Islet precursor cell (in vitro differentiated cells): Measurements from ENCODE around the gene EMILIN1.

Source experiments
- DNase-seq: peaks from one replicate; pipeline ENCODE4 v3.0.0-alpha.2; 2018

EMILIN1 gene

GRCh38 chr2:27081984-27082772 is 3.8 kb downstream of the EMILIN1 start:
- no peak for DNase-seq

- no peak for DNase-seq
Observed at GRCh38 chr2:27082773-27083409, 4.5 kb downstream of the EMILIN1 start.

GRCh38 chr2:27083410-27084296 is 5.2 kb downstream of the EMILIN1 start:
- no peak for DNase-seq

- DNase-seq: no peak
Observed at GRCh38 chr2:27084297-27085061, 6.1 kb downstream of the EMILIN1 start.

GRCh38 chr2:27085062-27085672 is 6.8 kb downstream of the EMILIN1 start:
- DNase-seq: no peak

- DNase-seq: peak; percentile 85
Observed at GRCh38 chr2:27085673-27086089, 7.3 kb downstream of the EMILIN1 start.

- peak; percentile 98 for DNase-seq
Observed at GRCh38 chr2:27086090-27086723, 7.8 kb downstream of the EMILIN1 start.

- DNase-seq: no peak
Observed at GRCh38 chr2:27086724-27087593, 8.5 kb downstream of the EMILIN1 start, which contains the start of gene KHK. TSS of gene KHK (plus strand) at chr2:27086772. CDS start at chr2:27087260, 488 bp downstream.

GRCh38 chr2:27087823-27088410 is 9.5 kb downstream of the EMILIN1 start:
- DNase-seq: no peak

- DNase-seq: no peak
Observed at GRCh38 chr2:27088634-27089033, 10.2 kb downstream of the EMILIN1 start.

GRCh38 chr2:27089111-27089954 is 10.9 kb downstream of the EMILIN1 start:
- no peak for DNase-seq

- no peak for DNase-seq
Observed at GRCh38 chr2:27091746-27092695, 13.6 kb downstream of the EMILIN1 start.

- DNase-seq: no peak
Observed at GRCh38 chr2:27092696-27093429, 14.4 kb downstream of the EMILIN1 start.

GRCh38 chr2:27093430-27094352 is 15.3 kb downstream of the EMILIN1 start:
- no peak for DNase-seq

- DNase-seq: peak; percentile 39
Observed at GRCh38 chr2:27094353-27094984, 16.1 kb downstream of the EMILIN1 start.

- no peak for DNase-seq
Observed at GRCh38 chr2:27095427-27095744, 17.0 kb downstream of the EMILIN1 start.
